ENCODE data around the gene CCSER1.
"Not testable (repeated sequence)": the region's sequence is repeated elsewhere in the genome, so short reads cannot be mapped to it uniquely, and the experiment has no call there.

CCSER1 gene

GRCh38 chr4:91600301-91600700 is 1473.1 kb downstream of the CCSER1 start:
- Histone ChIP-seq H3K4me2 (no peak overlapping the region), H3K9ac (no peak overlapping the region), H3K4me1 (no peaks in the 10 kb centered on the region), H3K27ac (no peak overlapping the region), H3K9me3 (replicated peaks in 1 of 11) (no peaks in the 10 kb centered on the region), H3K4me3 (no peak overlapping the region), H3K36me3 (no peaks in the 10 kb centered on the region), H4K20me1 (no peaks in the 10 kb centered on the region), H3K27me3 (no peaks in the 10 kb centered on the region)
- no peak for TF ChIP-seq Cebpa-rat (IDR thresholded peaks at IDR 0.05)

DNA sequence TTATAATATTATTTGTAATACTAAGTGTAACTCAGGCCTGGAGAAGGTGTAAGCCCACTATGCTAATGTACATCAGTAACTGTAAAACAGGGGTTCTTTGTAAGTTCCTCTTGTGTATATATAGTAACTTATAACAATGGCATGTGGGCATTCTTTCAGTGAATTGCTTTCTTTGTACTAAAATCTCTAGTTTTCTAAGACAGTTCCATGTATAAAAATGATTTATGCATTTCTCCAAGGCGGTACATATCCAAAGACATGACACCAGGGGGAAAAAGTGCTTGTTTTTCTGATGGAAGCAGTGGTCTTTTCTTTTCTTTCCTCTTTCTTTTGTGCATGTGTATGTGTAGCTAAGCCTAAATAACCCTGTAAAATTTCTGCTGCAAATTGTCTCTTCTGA is 1474.2 kb downstream of the CCSER1 start:
- H3K9ac ChIP-seq, result no peak overlapping the region
- no peak overlapping the region for H3K27ac ChIP-seq
- no peaks in the 10 kb centered on the region for H3K9me3 ChIP-seq (replicated peaks in 1 of 11)
- no peaks in the 10 kb centered on the region for H3K27me3 ChIP-seq
- TF ChIP-seq Cebpa-rat (IDR thresholded peaks at IDR 0.05), result no peak
- no peak overlapping the region for H3K4me2 ChIP-seq
- H4K20me1 ChIP-seq, result no peaks in the 10 kb centered on the region
- no peaks in the 10 kb centered on the region for H3K4me1 ChIP-seq
- H3K36me3 ChIP-seq, result no peaks in the 10 kb centered on the region
- H3K4me3 ChIP-seq, result no peak overlapping the region

- Histone ChIP-seq H3K27ac (no peak overlapping the region), H3K4me1 (no peaks in the 10 kb centered on the region), H3K9me3 (replicated peaks in 1 of 11) (no peaks in the 10 kb centered on the region), H3K4me3 (no peak overlapping the region), H4K20me1 (no peaks in the 10 kb centered on the region), H3K9ac (no peak overlapping the region), H3K27me3 (no peaks in the 10 kb centered on the region), H3K36me3 (no peaks in the 10 kb centered on the region), H3K4me2 (no peak overlapping the region)
- TF ChIP-seq Cebpa-rat (IDR thresholded peaks at IDR 0.05), result no peak
These were observed 1484.6 kb downstream of the CCSER1 start for GRCh38 chr4:91611782-91612181.

DNA sequence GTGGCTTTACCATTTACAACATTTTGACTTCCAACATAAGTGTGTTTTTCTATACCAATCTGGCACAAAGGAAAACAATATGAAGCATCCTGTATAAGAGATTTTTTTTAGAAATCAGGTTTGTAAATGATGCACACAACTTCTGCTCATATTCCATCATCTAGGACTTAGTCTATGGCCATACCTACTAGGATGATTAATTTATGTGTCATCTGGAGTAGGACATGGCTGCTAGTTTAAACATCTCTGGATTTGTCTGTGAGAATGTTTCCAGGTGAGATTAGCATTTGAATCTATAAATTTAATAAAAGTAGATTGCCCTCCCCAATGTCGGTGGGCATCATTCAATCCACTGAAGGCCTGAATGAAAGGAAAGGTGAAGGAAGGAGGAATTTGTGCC is 1493.8 kb downstream of the CCSER1 start:
- Histone ChIP-seq H3K27ac (no peak overlapping the region), H3K27me3 (no peaks in the 10 kb centered on the region)

DNA sequence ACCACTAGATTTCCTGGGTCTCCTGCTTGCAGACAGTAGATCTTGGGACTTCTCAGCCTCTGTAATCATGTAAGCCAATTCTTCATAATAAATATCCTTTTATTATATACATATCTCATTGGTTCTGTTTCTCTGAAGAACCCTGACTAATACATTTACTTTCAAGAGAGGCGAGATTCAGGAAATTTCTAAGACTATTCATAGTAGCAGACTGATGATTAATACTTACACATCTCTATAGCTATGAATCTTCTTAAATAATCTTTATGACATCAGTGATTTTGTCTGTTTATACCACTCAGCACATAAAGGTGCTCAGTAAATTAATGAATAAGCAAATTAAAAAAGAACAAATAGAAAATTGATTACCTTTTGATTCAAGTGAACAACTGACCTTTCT is 1494.3 kb downstream of the CCSER1 start:
- H3K4me3 ChIP-seq, result no peak overlapping the region
- no peaks in the 10 kb centered on the region for H4K20me1 ChIP-seq
- H3K4me1 ChIP-seq, result no peaks in the 10 kb centered on the region
- no peak for TF ChIP-seq Cebpa-rat (IDR thresholded peaks at IDR 0.05)
- H3K9me3 ChIP-seq (replicated peaks in 1 of 11), result no peaks in the 10 kb centered on the region
- no peak overlapping the region for H3K9ac ChIP-seq
- H3K36me3 ChIP-seq, result no peaks in the 10 kb centered on the region
- H3K27ac ChIP-seq, result no peak overlapping the region
- no peak overlapping the region for H3K4me2 ChIP-seq
- H3K27me3 ChIP-seq, result no peaks in the 10 kb centered on the region

More for the DNA sequence above, 1493.8 kb downstream of the CCSER1 start:
- Histone ChIP-seq H3K36me3 (no peaks in the 10 kb centered on the region), H4K20me1 (no peaks in the 10 kb centered on the region), H3K4me3 (no peak overlapping the region), H3K4me2 (no peak overlapping the region), H3K4me1 (no peaks in the 10 kb centered on the region), H3K9me3 (replicated peaks in 1 of 11) (no peaks in the 10 kb centered on the region), H3K9ac (no peak overlapping the region)
- no peak for TF ChIP-seq Cebpa-rat (IDR thresholded peaks at IDR 0.05)

DNA sequence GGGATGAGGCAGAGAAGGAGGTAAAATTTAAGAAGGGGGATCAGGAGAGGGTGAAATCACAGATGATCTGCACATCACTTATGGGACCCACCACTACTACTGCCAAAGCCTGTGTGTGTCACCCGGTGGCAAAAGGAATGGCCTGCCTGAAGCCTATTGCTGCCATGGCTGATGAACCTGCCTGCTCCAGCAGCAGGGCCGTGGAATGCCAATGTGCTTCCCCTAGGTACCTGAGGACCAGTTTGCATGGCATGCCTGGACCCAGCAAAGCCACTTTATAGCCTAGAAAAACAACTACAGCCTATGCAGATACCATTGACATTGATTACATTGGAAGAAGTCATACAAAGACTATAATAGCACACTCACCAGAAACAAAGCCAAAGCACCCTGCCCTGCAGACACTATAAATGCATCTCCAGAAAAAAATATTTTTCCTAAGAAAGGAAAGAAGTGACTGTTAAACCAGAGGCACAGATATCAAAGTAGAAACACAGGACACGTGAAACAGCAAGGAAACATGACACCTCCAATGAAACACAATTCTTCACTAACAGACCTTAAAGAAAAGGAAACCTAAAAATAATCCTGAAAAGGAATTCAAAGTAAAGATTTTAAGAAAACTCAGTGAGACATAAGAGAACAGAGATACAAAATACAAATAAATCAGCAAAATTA is 1495.9 kb downstream of the CCSER1 start:
- H3K27me3 ChIP-seq, result no peaks in the 10 kb centered on the region
- H4K20me1 ChIP-seq, result no peaks in the 10 kb centered on the region
- no peaks in the 10 kb centered on the region for H3K4me1 ChIP-seq
- no peak for TF ChIP-seq Cebpa-rat (IDR thresholded peaks at IDR 0.05)
- H3K4me2 ChIP-seq, result no peak overlapping the region
- no peak overlapping the region for H3K9ac ChIP-seq
- no peaks in the 10 kb centered on the region for H3K9me3 ChIP-seq (replicated peaks in 1 of 11)
- H3K36me3 ChIP-seq, result no peaks in the 10 kb centered on the region
- no peak overlapping the region for H3K4me3 ChIP-seq
- no peak overlapping the region for H3K27ac ChIP-seq

- not testable (repeated sequence) for H3K4me3 ChIP-seq; H3K4me2 ChIP-seq; H3K36me3 ChIP-seq; H3K9me3 ChIP-seq (replicated peaks in 1 of 11); H3K4me1 ChIP-seq; H4K20me1 ChIP-seq; H3K27me3 ChIP-seq; H3K27ac ChIP-seq; H3K9ac ChIP-seq
These were observed 1496.4 kb downstream of the CCSER1 start for GRCh38 chr4:91623603-91623967.

- Histone ChIP-seq H3K4me2 (no peak overlapping the region), H3K27me3 (no peaks in the 10 kb centered on the region), H3K4me1 (no peaks in the 10 kb centered on the region), H3K9me3 (replicated peaks in 1 of 11) (no peaks in the 10 kb centered on the region), H3K9ac (no peak overlapping the region), H4K20me1 (no peaks in the 10 kb centered on the region), H3K27ac (no peak overlapping the region), H3K4me3 (no peak overlapping the region), H3K36me3 (no peaks in the 10 kb centered on the region)
- TF ChIP-seq Cebpa-rat (IDR thresholded peaks at IDR 0.05), result no peak
These were observed 1502.9 kb downstream of the CCSER1 start for GRCh38 chr4:91630054-91630453.

DNA sequence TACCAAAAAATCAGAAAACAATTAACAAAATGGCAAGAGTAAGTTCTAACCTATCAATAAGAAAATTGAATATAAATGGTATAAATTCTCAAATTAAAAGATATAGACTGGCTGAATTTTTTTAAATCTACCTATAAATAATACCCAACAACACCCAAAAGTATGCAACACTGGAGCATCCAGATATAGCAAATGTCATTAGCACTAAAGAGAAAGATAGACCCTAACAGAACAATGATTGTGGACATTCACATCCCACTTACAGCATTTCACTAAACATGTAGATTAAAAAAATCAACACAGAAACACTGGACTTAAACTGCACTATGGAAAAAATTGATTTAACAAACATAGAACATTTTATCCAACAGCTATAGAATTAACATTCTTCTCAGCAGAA is 1503.6 kb downstream of the CCSER1 start:
- Histone ChIP-seq H3K9me3 (replicated peaks in 1 of 11) (no peaks in the 10 kb centered on the region), H3K4me2 (no peak overlapping the region), H3K4me3 (no peak overlapping the region), H4K20me1 (no peaks in the 10 kb centered on the region), H3K27me3 (no peaks in the 10 kb centered on the region), H3K36me3 (no peaks in the 10 kb centered on the region), H3K4me1 (no peaks in the 10 kb centered on the region), H3K27ac (no peak overlapping the region), H3K9ac (no peak overlapping the region)
- TF ChIP-seq Cebpa-rat (IDR thresholded peaks at IDR 0.05), result no peak

DNA sequence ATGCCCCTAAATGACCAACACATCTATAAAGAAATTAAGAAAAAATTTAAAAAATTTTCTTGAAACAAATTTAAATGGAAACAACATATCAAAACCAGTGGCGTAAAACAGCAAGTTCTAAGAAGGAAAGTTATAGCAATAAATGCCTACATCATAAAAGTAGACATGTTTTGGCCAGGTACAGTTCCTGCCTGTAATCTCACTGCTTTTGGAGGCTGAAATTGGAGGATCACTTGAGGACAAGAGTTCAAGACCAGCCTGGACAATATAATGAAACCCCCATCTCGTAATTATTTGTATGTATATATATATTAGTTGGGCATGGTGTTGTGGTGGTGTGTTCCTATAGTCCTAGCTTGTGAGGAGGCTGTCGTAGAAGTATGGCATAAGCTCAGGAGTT is 1504.1 kb downstream of the CCSER1 start:
- Histone ChIP-seq H3K4me2 (no peak overlapping the region), H3K27me3 (no peaks in the 10 kb centered on the region), H3K9me3 (replicated peaks in 1 of 11) (no peaks in the 10 kb centered on the region), H3K36me3 (no peaks in the 10 kb centered on the region), H3K4me3 (no peak overlapping the region), H3K4me1 (no peaks in the 10 kb centered on the region), H3K27ac (no peak overlapping the region), H3K9ac (no peak overlapping the region), H4K20me1 (no peaks in the 10 kb centered on the region)
- TF ChIP-seq Cebpa-rat (IDR thresholded peaks at IDR 0.05), result no peak

Measured in BLaER1 treated with 17β-estradiol and CSF1 and Interleukin-3, amounts not matched to agents 10 nM and 100 nM (cell line).